HG02678 (cell line): ENCODE data around the gene ASMT.
A peak's percentile ranks its signal among the peaks of the same experiment; 100 is the strongest.
"Not testable (repeated sequence)": the region's sequence is repeated elsewhere in the genome, so short reads cannot be mapped to it uniquely, and the experiment has no call there.

Experiments used
- ATAC-seq: cut with Tn5 transposase; IDR thresholded peaks from one replicate; pipeline ENCODE4 v1.9.1; 2021; ENCODE audit warnings: mild to moderate bottlenecking, moderate library complexity; ENCODE audit not compliant: unreplicated experiment

Gene ASMT

DNA sequence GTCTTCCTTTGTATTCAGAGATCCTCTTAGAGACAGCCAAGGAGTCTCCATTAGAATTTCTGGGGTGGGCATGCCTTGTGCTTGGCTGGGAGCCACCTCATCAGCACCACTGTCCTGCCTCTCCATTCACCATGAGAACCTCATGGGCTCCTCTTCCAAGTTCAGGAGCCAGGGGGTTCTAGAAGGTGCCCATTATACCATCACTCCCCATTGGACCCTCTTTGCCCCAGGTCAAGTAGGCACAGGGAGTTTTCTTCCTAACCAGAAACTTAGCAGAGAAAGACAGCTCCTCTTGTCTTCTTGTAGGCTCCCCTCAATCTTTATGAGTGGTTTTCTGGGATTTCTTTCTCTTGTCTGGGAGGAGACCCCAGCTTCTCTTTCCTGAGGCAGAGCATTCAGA, 31.1 kb downstream of the ASMT start:
- ATAC-seq: no peak

DNA sequence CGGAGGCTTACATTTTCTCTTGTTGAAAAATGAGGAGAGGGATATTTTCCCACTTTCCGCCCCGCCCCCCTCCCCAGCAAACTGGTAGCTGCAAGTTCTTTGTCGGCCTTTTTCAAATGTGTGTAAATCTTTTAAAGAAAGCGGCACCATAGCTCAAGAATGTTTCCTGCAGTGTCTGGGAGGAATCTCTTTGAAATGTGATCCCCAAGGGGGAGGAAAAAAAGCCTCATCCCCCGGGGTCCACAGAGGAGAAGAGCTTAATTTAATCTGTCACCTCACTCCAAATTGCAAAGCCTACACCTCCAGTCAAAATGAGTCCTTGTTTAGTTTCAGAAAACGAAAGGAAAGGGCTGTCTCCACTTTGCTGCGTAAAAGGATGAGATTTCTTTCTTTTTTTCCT, 34.8 kb downstream of the ASMT start:
- no peak for ATAC-seq

DNA sequence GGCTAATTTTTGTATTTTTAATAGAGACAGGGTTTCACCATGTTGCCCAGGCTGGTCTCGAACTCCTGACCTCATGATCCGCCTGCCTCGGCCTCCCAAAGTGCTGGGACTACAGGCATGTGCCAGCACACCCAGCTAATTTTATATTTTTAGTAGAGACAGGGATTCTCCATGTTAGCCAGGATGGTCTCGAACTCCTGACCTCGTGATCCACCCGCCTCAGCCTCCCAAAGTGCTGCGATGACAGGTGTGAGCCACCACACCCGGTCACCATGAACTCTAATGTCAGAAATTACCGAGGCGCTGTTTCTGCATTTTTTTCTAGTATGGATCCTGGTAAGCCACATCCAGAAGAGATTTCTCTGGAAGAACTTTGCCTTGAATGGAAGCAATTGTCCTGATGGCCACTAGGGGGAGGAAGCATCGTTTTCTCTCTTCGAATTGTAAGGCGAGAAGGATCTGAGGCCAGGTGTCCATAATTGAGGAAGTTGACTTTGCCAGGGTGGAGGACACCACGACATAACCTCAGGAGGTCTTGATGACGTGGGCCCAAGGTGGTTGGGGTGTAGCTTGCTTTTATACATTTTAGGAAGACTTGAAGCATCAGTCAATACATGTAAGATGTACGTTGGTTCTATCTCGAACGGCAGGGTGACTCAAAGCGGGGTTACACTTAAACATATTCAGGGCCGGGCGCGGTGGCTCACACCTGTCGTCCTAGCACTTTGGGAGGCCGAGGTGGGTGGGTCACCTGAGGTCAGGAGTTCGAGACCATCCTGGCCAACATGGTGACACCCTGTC, 37.4 kb downstream of the ASMT start:
- not testable (repeated sequence) for ATAC-seq

DNA sequence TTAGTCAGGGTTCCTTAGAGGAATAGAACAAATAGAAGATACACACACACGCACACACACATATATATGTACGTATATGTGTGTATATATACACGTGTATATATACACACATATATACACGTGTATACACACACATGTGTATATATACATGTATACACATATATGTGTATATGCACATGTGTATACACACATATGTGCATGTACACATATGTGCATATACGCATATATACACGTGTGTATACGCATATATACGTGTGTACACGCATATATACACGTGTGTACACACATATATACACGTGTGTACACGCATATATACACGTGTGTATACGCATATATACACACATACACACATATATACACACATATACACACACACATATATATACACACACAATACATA, 41.5 kb downstream of the ASMT start:
- ATAC-seq: no peak

DNA sequence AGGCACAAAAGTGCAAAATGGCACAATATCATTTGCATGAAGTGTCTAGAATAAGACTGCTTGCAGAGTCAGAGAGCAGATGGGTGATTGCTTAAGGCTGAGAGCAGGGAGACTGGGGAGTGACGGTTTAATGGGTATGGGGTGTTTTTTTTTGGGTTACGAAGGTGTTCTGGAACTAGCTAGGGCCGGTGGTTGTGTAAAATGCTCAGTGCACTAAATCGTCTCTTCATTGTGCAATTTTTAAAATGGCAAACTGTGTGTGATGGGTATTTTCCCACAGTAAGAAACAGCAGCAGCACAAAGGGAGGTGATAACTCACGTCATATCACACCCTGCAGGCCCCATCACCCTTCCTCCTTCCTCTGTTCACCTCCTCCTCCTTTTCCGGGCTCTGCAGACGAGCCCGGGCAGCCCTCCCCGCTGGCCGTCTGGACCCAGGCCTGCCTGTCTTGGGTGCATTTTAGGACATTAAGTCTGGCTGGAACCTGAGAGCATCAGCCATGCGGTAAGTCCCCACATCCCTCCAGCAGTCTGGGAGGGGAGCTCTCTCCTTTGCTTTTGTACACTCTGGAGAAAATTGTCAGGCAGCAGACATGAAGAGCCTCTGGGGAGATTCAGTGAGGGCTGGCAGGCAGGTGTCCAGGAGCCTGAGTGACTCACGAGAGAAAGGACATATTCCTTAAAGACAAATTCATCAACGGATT, 42.7 kb downstream of the ASMT start:
- ATAC-seq: peak; percentile 29

DNA sequence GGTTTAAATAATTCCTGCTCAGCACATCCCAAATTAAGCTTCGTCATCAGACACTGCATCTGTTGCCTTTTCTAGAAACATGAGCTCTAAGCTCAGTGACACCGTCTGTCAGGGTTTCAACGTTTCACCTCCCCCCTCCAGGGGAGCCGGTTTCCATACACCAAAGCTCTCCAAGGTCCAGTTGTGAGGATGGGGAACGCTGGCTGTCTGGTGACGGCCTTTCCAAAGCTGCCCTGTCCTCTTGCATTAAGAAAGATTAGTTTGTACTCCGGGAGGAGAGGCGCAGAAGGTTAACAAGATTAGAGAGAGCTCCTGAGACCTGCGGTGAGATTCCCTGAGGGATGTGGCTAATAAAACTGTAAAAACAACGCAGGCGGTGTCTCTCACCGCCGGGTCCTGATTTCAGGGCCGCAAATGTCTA, 43.2 kb downstream of the ASMT start:
- ATAC-seq: no peak

DNA sequence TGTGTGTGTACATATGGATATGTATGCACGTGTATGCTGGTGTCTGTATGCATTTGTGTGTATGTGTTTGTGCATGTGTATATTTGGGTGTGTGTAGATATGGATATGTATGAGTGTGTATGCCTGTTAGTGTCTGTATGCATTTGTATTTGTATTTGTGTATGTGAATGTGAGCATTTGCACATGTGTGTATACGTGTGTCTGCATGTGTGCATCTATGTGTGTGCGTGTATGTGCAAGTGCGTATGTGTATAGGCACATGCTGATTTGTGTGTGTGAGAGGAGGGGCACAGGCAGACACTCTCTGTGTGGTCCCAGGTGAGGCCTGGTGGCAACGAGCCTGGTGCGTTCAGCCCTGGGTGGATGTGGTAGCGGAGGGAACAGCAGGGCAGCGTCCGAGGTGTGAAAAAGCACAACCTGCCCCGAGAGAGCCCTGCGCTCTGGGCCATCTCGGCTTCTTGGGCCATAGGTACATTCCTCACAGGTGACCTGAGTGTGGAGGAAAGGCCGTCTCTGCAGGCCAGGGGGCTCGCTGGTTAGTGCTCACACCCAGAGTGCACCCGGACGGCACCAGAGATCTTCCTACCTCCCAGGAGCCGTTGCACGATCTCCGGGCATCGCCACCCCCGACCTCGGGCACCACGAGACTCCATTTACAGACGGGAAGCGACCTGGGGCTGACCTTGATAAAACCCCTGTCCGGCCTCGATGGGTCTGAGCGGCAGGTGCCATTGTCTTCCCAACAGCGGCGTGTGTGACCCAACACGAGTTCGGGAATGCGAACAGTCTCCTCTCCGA, 45.0 kb downstream of the ASMT start:
- ATAC-seq: no peak

DNA sequence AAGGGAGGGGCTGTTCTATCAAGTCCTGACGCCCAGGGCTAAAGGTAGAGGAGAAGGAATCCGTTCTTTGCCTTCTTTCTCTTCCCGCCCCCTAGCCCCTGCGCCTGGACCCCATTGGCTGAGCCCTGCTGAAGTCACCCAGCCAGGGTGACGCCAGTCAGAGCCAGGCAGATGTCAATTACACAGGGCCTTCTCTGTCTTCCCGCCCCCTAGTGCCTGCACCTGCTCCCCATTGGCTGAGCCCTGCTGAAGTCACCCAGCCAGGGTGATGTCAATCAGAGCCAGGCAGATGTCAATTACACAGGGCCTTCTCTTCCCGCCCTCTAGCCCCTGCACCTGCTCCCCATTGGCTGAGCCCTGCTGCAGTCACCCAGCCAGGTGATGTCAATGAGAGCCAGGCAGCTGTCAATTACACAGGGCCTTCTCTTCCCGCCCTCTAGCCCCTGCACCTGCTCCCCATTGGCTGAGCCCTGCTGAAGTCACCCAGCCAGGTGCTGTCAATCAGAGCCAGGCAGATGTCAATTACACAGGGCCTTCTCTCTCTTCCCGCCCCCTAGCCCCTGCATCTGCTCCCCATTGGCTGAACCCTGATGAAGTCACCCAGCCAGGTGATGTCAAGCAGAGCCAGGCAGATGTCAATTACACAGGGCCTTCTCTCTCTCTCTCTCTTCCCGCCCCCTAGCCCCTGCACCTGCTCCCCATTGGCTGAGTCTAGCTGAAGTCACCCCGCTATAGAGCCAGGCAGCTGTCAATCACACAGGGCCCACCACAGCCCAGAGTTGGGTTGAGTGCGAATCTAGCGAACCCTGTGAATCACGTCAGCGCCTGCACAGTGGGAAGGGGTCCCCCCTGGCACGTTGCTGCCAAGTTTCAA, 46.4 kb downstream of the ASMT start:
- ATAC-seq: peak; percentile 92

DNA sequence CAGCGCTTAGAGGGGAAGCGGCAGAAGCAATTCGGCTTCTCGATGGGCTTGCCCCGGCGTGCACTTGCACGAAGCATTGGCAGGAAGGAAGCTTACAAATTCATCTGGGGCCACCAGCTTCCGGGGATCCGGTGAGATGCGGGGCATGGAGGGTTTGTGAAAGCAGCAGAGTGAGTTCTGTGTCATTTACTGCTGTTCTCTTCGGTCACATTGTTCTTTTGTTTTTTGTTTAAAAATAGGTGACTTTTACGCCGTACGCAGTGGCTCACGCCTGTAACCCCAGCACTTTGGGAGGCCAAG, 47.0 kb downstream of the ASMT start:
- no peak for ATAC-seq

DNA sequence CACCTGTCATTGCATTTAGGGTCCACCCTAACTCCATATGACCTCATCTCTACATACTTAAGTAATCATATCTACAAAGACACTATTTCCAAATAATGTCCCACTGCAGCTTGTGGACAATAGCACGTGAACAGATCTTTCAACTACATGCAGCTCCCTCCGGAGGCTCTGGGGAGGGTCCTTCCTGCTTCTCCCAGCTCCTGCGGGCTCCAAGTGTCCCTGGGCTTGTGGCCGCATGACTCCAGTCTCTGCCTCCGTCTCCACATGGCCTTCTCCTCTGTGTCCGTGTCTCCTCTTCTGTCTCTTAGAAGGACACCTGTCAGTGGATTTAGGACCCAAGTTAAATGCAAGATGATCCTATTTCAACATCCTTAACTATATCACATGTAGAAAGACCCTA, 52.7 kb downstream of the ASMT start:
- no peak for ATAC-seq

DNA sequence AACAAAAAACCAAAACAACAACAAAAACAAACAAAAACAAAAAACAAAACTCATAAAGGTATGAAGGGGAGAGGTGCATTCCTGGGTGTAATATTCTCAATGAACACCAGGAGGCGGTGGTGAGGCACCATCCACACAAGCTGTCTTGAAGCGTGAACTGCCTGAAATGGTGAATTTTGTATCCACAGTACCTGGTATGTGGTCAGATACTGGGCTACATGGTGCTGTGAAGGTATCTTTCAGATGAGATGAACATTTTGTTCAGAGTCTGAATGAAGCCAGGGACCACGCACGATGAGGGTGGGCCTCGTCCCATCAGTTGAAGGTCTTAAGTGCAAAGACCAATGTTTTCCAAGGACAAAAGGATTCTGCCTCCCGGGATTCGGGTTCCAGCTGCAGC, 58.5 kb downstream of the ASMT start:
- no peak for ATAC-seq

DNA sequence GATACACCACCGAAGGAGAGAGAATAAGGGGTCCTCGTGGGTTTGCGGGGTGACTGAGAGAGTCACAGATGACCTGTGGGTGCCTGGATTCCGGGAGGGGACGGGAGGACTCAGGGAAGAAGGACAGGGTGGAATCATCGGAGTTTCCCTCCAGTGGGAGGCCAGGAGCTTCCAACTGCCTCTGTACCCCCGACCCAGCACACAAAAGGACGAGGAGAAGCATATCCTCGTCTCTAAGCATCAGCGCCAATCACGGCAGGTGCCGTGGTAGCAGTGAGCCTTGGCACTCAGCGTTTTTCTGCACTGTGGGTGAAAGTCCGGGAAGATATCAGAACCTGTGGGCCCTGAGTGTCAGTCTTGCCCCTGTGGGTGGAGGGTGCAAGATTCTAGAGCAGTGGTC, 62.0 kb downstream of the ASMT start:
- no peak for ATAC-seq

DNA sequence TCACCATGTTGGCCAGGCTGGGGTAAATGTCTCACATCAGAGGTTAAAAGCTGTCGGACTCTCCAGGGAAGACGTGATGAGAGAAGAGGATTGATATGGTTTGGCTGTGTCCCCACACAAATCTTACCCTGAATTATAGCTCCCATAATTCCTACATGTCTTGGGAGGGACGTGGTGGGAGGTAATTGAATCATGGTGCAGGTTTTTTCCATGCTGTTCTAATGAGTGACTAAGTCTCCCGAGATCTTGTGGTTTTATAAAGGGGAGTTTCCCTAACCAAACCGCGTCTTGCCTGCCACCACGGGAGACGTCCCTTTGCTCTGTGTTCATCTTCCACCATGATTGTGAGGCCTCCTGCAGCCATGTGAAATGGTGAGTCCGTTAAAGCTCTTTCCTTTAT, 64.4 kb downstream of the ASMT start:
- ATAC-seq: no peak

DNA sequence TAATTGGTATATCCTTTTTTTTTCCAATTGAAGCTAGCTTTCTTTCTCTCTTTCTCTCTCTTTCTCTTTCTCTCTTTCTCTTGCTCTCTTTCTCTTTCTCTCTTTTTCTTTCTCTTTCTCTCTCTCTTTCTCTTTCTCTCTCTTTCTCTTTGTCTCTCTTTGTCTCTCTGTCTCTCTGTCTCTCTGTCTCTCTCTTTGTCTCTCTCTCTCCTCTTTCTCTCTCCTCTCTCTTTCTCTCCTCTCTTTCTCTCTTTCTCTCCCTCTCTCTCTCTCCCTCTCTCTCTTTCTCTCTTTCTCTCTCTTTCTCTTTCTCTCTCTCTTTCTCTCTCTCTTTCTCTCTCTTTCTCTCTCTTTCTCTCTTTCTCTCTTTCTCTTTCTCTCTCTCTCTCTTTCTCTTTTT, 66.6 kb downstream of the ASMT start:
- ATAC-seq: no peak

DNA sequence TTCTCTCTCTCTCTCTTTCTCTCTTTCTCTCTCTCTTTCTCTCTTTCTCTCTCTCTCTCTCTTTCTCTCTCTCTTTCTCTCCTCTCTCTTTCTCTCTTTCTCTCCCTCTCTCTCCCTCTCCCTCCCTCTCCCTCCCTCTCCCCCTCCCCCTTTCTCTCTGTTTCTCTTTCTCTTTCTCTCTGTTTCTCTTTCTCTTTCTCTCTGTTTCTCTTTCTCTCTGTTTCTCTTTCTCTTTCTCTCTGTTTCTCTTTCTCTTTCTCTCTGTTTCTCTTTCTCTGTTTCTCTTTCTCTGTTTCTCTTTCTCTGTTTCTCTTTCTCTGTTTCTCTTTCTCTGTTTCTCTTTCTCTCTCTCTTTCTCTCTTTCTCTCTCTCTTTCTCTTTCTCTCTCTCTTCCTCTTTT, 67.0 kb downstream of the ASMT start:
- ATAC-seq: not testable (repeated sequence)

DNA sequence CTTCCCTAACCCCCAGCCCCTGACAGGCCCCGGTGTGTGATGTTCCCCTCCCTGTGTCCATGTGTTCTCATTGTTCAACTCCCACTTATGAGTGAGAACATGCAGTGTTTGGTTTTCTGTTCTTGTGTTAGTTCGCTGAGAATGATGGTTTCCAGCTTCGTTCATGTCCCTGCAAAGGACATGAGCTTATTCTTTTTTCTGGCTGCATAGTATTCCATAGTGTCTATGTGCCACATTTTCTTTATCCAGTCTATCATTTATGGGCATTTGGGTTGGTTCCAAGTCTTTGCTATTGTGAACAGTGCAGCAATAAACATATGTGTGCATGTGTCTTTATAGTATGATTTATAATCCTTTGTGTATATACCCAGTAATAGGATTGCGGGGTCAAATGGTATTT, 67.6 kb downstream of the ASMT start:
- not testable (repeated sequence) for ATAC-seq

DNA sequence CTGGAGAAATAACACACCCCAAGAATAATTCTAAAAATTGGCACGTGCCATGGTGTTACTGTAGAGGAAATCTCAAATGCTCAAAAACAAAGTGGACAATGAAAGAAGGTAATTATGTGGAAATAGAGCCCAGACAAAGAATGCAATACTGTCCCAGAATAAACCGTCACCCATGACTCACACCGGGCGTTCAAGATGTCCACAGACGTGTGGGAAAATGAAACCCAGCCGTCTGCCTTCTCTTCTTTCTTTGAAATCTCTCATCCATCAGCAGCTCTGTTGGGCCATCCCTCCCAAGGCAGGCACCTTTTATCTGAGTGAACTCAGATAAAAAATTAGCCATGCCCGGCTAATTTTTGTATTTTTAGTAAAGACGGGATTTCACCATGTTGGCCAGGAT, 70.0 kb downstream of the ASMT start:
- not testable (repeated sequence) for ATAC-seq

DNA sequence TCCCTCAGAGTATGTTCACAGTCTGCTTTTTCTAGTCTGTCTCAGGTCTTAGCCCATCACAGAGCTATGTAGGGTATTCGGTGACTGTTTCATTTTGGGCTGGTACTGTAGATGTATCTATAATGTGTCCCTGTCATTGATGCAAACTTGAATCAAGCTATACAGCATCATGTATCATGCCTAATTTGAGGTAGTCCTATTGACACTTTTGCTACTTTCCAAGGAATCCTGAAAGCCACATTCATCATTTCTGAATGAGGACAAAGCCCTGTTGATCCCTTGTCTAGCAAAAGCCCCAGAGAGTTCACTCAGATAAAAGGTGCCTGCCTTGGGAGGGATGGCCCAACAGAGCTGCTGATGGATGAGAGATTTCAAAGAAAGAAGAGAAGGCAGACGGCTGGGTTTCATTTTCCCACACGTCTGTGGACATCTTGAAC, 70.6 kb downstream of the ASMT start:
- ATAC-seq: not testable (repeated sequence)

DNA sequence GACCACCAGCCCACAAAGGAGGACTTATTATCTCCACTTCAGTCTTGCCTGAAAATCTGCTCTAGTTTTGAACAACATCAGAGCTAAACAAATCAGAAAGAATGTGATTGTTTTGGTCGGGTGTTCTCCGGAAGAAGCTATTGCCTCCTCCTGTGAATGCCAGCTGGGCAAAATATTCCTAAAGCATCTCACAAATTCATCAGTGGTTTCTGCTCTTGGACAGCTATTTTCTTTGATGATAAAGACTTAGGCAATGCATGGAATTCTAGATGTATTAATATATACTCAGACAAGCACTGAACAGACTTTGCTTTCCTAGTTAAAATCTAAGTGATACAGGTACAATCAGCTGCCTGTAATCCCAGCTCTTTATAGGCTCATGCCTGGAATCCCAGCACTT, 71.8 kb downstream of the ASMT start:
- no peak for ATAC-seq
